GM13977 (cell line): ENCODE results near the gene SYNCRIP.
"Not testable (repeated sequence)": the region's sequence is repeated elsewhere in the genome, so short reads cannot be mapped to it uniquely, and the experiment has no call there.

Experiments used
- DNase-seq: peaks from one replicate; pipeline ENCODE4 v3.0.0; 2012; ENCODE audit warnings: low spot score
- CTCF ChIP-seq: IDR thresholded peaks from 2 replicates; pipeline ENCODE4 v1.5.1; 2012; ENCODE audit warnings: mild to moderate bottlenecking, control low read depth; ENCODE audit not compliant: insufficient read depth; ENCODE audit errors: extremely low read depth, missing control alignments
- in situ Hi-C: fragments of 300-500 bp; cut with MboI; formaldehyde crosslinking; loops from one replicate; pipeline ENCODE4 v1.12.0; 2022; ENCODE audit warnings: low sequenced_read_pairs, low pct_unique_long_range_greater_than_20kb, mixed read lengths, inconsistent platforms; ENCODE audit not compliant: unreplicated experiment

The SYNCRIP gene

GRCh38 chr6:85568411-85568810, 74.3 kb downstream of the SYNCRIP start:
- TF ChIP-seq CTCF = no peak
- no peak for DNase-seq
- in situ Hi-C loops = no loop called here

DNA sequence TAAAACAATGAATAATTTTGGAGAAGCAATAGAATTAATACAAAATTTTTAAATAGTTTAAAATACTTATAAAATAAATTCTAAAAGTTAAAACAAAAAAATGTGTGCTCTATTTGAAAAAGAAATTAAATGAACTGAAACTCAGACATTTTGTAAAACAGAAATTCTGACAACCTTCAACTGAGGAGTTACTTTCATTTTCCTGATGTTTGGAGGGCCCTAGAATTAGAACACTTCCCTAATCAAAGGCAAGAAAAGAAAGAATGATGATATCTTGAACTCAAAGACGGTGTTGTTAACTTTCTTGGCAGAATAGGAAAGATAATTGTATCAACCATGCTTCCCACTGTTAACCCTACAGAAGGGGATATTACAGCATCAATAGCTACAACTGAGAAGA, 77.0 kb downstream of the SYNCRIP start:
- DNase-seq = no peak
- no peak for TF ChIP-seq CTCF
- in situ Hi-C loops = no loop called here

- DNase-seq, in situ Hi-C loops: not testable (repeated sequence)
Observed at GRCh38 chr6:85564223-85564622, 78.5 kb downstream of the SYNCRIP start.
